VCaP (cell line): ENCODE measurements around the gene SPAG8.

Experiments
- H3K27ac ChIP-seq: fragments of 450-650 bp; 2 replicates; pipeline ENCODE4 v1.5.1; 2017
- TF ChIP-seq, protein P1 (sequence below): fragments of 450-650 bp; conservative IDR thresholded peaks from 2 replicates; pipeline ENCODE4 v1.5.1; 2017; ENCODE audit warnings: mild to moderate bottlenecking, moderate library complexity

The SPAG8 gene, protein sequence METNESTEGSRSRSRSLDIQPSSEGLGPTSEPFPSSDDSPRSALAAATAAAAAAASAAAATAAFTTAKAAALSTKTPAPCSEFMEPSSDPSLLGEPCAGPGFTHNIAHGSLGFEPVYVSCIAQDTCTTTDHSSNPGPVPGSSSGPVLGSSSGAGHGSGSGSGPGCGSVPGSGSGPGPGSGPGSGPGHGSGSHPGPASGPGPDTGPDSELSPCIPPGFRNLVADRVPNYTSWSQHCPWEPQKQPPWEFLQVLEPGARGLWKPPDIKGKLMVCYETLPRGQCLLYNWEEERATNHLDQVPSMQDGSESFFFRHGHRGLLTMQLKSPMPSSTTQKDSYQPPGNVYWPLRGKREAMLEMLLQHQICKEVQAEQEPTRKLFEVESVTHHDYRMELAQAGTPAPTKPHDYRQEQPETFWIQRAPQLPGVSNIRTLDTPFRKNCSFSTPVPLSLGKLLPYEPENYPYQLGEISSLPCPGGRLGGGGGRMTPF

DNA sequence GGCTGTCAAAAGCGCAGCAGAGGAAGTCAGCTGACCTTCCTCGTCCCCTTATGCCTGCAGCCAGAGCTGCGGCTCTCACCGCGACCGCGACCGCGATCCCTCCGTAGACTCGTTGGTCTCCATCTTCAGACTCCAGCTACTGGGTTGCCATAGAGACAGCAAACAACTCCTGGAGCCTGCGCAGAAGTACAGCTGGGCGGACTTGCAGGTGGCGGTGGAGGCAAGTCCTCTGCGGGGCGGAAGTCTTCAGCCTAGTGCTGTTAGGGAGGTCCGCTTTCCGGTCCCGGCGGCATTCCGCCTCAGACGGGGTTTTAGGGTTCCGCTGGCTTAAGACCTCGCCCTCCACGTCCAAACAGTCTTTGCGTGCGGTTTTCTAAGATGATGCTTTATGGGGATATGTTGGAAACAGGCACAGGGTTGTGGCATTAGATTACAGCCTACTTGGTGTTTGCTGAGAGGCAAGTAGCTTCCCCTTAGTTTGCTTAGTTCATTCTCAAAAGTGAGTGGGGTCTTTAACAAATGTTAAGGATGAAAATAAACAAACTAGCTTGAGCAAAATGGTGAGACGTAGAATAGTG lies at the start of gene SPAG8:
Gene SPAG8 (minus strand): TSS at position 238 of the 578 bp plus-strand sequence. CDS start 115 bp downstream, at position 123.
- TF ChIP-seq, protein P1, sequence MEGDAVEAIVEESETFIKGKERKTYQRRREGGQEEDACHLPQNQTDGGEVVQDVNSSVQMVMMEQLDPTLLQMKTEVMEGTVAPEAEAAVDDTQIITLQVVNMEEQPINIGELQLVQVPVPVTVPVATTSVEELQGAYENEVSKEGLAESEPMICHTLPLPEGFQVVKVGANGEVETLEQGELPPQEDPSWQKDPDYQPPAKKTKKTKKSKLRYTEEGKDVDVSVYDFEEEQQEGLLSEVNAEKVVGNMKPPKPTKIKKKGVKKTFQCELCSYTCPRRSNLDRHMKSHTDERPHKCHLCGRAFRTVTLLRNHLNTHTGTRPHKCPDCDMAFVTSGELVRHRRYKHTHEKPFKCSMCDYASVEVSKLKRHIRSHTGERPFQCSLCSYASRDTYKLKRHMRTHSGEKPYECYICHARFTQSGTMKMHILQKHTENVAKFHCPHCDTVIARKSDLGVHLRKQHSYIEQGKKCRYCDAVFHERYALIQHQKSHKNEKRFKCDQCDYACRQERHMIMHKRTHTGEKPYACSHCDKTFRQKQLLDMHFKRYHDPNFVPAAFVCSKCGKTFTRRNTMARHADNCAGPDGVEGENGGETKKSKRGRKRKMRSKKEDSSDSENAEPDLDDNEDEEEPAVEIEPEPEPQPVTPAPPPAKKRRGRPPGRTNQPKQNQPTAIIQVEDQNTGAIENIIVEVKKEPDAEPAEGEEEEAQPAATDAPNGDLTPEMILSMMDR: no peak
- H3K27ac ChIP-seq: peak within 1 kb of the TSS; percentile 98

DNA sequence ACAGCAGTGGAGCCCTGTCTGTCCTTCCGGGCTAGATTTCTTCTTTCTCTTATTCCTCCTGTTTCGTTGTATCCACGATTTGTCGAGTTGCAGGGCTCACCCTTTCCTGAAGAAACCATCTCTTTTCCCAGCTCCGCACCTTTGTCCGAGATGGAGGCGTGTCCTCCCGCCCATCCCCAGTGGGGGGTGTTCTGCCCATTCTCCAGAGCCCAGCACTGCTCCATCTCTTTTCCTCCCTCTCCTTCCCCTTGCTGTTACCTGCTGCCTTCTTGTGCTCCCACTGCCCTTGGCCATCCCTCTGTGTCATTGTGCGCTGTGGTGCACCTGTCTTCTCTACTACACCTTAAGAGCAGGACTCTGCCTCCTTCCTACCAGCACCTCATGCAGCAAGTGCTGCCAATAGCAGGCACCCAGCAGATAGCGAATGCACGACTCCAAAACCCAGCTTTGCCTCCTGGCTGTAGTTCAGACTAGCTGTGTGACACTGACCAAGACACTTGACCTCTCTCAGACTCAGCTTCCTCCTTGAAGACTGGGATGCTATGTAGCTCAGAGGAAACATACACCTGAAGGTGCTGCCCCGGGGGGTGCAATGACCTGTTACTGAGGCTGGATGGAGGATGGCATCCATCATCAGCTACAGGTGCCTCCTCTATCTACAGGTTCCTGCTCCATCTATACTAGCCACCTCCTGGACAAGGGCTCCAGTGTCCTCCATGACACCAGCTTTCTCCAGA lies 49.3 kb upstream of the SPAG8 start:
- no peak overlapping the region for H3K27ac ChIP-seq
- TF ChIP-seq, protein P1: no peak

DNA sequence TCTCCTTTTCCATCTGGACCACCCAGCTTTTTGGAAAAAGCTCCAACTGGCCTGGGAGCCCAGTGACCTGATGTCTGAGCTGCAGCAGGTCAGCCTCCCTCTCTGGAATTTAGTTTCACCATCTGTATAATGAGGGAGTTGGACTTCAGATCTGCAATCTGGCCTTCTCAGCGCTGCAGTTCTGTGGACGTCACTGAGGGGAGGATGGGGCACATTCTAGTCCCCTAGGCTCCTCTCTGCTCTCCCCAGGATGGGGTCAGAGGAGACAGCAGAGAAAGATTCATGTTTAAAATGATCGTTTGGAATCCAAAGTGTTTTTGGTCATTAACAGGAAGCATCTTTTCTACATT lies 47.9 kb upstream of the SPAG8 start:
- TF ChIP-seq, protein P1: no peak
- H3K27ac ChIP-seq: no peak overlapping the region

DNA sequence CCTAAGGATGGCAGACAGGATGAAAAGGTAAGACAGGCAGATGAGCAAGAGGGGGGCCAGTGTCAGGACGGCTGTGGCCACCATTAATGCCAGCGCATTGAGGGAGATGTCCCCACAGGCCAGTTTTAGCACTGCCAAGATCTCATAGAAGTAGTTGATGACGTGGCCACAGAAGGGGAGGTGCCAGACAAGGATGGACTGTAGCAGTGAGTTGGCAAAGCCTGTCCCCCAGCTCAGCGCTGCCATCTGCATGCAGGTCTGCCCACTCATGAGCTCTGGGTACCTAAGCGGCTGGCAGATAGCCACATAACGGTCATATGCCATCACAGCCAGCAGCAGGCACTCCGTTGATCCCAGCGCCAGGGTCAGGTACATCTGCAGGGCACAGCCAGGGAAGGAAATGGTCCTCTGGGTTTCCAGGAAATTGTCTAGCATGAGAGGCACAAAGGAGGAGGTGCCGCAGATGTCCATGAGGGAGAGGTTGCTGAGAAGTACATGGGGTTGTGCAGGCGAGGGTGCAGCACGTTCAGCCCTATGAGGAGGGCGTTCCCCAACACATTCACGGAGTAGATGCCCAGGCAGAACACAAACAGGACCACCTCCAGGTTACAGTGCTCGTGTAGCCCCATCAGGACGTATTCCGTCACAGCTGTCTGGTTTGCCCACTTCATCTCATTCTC lies 47.4 kb upstream of the SPAG8 start:
- no peak overlapping the region for H3K27ac ChIP-seq
- TF ChIP-seq, protein P1: no peak

DNA sequence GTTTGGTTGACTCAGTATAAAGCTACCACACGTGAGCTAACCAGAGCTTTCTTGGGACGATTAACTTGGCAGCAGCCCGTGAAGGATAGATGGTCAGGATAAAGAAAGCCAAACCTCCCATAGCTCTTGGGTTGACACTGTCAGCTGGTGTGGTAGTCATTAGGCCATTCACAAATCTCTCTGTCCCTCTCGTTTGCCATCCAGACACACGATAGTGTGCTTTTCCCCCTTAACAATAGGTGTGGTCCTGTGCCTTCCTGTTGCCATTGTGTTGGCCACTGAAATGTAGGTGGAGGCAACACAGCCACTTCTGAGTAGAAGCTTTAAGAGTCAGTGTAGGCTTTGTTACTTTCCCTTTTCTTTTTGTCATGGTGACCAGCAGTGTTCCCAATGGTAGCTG lies 46.4 kb upstream of the SPAG8 start:
- H3K27ac ChIP-seq: no peak overlapping the region
- TF ChIP-seq, protein P1: no peak

DNA sequence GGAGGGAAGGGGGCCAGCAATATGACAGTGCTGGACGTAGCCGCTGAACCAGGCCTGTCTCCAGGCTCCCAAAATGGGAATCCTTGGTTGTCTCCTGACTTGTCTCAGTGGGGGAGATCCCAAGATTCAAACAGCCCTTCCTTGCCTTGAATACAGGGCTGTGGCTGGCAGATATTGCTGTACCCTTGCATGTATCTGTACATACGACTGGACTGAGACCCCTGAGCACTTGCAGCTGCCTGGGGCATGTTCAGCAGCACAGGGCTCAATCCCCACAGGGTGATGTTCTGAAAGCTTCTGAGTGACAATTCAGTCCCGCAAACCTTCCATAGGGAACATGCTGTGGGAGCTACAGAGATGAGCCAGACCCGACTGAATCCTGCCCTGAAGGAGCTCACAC lies 44.8 kb upstream of the SPAG8 start:
- TF ChIP-seq, protein P1: no peak
- H3K27ac ChIP-seq: no peak overlapping the region

DNA sequence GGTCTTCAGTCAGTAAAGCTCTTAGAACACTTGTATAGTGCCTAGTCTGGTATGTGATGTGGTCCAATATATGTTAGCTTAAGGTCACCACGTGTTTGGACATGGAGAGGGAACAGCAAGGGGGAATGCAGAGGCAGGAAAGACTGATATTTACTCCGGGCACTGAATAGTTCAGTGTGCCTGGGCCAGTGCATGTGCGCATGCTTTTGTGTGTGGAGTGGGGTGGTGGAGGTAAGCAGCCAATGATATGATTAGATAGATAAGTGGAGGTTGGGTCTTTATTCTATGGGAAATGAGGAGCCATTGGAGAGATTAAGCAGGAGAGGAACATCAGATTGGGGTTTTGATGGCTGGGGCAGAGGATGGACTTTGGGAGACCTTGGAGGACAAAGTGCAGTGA lies 44.1 kb upstream of the SPAG8 start:
- TF ChIP-seq, protein P1: no peak
- no peak overlapping the region for H3K27ac ChIP-seq
